Vagina (tissue), 2 donors: ENCODE results near the gene CSTPP1. TPM values are rescaled to one million over a fixed set of nuclear protein-coding genes. Genes with fewer than 3 reads are reported as not detected.

Experiments
- DNase-seq, 2 donors: peaks; one replicate each; pipeline ENCODE4 v3.0.0-alpha.2; 2017; ENCODE audit errors: extremely low spot score in 2 of 2
- H3K27ac ChIP-seq: fragments of 200-600 bp; sonication (generic); one replicate; pipeline ENCODE4 v1.5.1; 2019
- H3K27me3 ChIP-seq: fragments of 200-600 bp; sonication (generic); one replicate; pipeline ENCODE4 v1.5.1; 2019
- H3K36me3 ChIP-seq, 2 donors: fragments of 200-600 bp; sonication (generic); one replicate each; pipeline ENCODE4 v1.5.1; 2017 to 2019
- H3K4me1 ChIP-seq: fragments of 200-600 bp; sonication (generic); one replicate; pipeline ENCODE4 v1.5.1; 2019
- H3K4me3 ChIP-seq, 2 donors: fragments of 200-600 bp; sonication (generic); 1 replicate in 1 of 2; 2 replicates in 1 of 2; pipeline ENCODE4 v1.5.1; 2016 to 2019
- H3K9me3 ChIP-seq: fragments of 200-600 bp; sonication (generic); one replicate; pipeline ENCODE4 v1.5.1; 2019
- CTCF ChIP-seq, 3 experiments: fragments of 450-650 bp in 2 of 3; fragments of 200-600 bp in 1 of 3; sonication (generic) in 1 of 3; IDR thresholded peaks; one replicate each; pipeline ENCODE4 v1.5.1; 2017 to 2019; ENCODE audit warnings: antibody characterized with exemption in 3 of 3, mild to moderate bottlenecking in 2 of 3, moderate library complexity in 2 of 3
- POLR2A ChIP-seq, 2 donors: fragments of 450-650 bp; IDR thresholded peaks; one replicate each; pipeline ENCODE4 v1.6.1; 2017; ENCODE audit warnings: antibody characterized with exemption in 2 of 2, mild to moderate bottlenecking in 2 of 2, moderate library complexity in 2 of 2
- POLR2AphosphoS5 ChIP-seq, 2 donors: sonication (generic); formaldehyde crosslinking; IDR thresholded peaks; one replicate each; pipeline ENCODE4 v1.9.0; 2017; ENCODE audit warnings: antibody characterized with exemption in 2 of 2, mild to moderate bottlenecking in 2 of 2, low read depth in 1 of 2; ENCODE audit not compliant: insufficient read depth in 1 of 2
- intact Hi-C: fragments of 100-400 bp; cut with DNase I; formaldehyde crosslinking; loops from one replicate; pipeline ENCODE4 v1.15.1; 2023
- total RNA-seq: library from RNA; depleted of rRNA; stranded (reverse); fragments of >200 nt; gene quantifications from one replicate; pipeline ENCODE4 v1.2.3, GENCODE V29; 2016

The CSTPP1 gene
- total RNA-seq, 1 donor from 2014 or later, result 30.7 TPM

GRCh38 chr11:46977038-46977813 lies 40.7 kb downstream of the CSTPP1 start:
- Histone ChIP-seq H3K36me3 (no peaks in the 10 kb centered on the region), H3K9me3 (no peaks in the 10 kb centered on the region), H3K27me3 (no peaks in the 10 kb centered on the region), H3K4me1 (no peaks in the 10 kb centered on the region), H3K4me3 (no peak overlapping the region), H3K27ac (no peak overlapping the region)
- TF ChIP-seq POLR2AphosphoS5 (IDR thresholded peaks at IDR 0.05; ENCODE audit: insufficient read depth in 1 of 2, low read depth in 1 of 2), result no peak
- no peak for TF ChIP-seq POLR2A (IDR thresholded peaks at IDR 0.05)
- TF ChIP-seq CTCF (IDR thresholded peaks at IDR 0.05), result no peak
- intact Hi-C loops, result no loop called here
- no peak for DNase-seq

GRCh38 chr11:46978005-46978491 lies 41.5 kb downstream of the CSTPP1 start:
- TF ChIP-seq POLR2AphosphoS5 (IDR thresholded peaks at IDR 0.05; ENCODE audit: insufficient read depth in 1 of 2, low read depth in 1 of 2) (no peak), POLR2A (IDR thresholded peaks at IDR 0.05) (no peak), CTCF (IDR thresholded peaks at IDR 0.05) (no peak)
- DNase-seq, result no peak
- H3K27me3 ChIP-seq, result no peaks in the 10 kb centered on the region
- no peaks in the 10 kb centered on the region for H3K4me1 ChIP-seq
- intact Hi-C loops, result no loop called here
- H3K27ac ChIP-seq, result no peak overlapping the region
- H3K9me3 ChIP-seq, result no peaks in the 10 kb centered on the region
- no peaks in the 10 kb centered on the region for H3K36me3 ChIP-seq
- H3K4me3 ChIP-seq, result no peak overlapping the region

GRCh38 chr11:46979358-46979757 lies 42.8 kb downstream of the CSTPP1 start:
- no peaks in the 10 kb centered on the region for H3K27me3 ChIP-seq
- intact Hi-C loops, result no loop called here
- no peak for TF ChIP-seq POLR2A (IDR thresholded peaks at IDR 0.05)
- no peak for TF ChIP-seq POLR2AphosphoS5 (IDR thresholded peaks at IDR 0.05; ENCODE audit: insufficient read depth in 1 of 2, low read depth in 1 of 2)
- no peak for TF ChIP-seq CTCF (IDR thresholded peaks at IDR 0.05)
- H3K4me1 ChIP-seq, result no peaks in the 10 kb centered on the region
- no peak overlapping the region for H3K4me3 ChIP-seq
- H3K36me3 ChIP-seq, result no peaks in the 10 kb centered on the region
- no peak overlapping the region for H3K27ac ChIP-seq
- no peaks in the 10 kb centered on the region for H3K9me3 ChIP-seq
- DNase-seq, result no peak

DNA sequence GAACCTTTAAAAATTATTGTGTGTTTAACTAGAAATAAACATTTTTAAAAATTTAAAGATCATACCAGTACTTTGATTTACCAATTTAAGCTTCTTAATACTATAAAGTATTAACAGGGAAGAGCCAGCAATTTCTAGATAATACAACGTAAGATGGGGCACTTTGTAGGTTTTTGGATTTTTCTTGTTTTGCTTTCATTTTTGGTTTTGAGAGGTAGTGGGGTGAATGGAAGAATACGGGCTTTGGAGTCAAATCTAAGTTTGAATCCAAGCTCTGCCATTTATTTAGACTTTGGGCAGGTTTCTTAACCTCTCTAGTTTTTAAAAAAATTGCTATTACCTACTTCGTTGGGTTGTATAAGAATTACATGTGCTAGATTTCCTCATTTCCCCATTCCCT lies 44.9 kb downstream of the CSTPP1 start:
- H3K4me1 ChIP-seq, result no peaks in the 10 kb centered on the region
- H3K9me3 ChIP-seq, result no peaks in the 10 kb centered on the region

More for the DNA sequence above, 44.9 kb downstream of the CSTPP1 start:
- Histone ChIP-seq H3K27me3 (no peaks in the 10 kb centered on the region), H3K36me3 (no peaks in the 10 kb centered on the region), H3K27ac (no peak overlapping the region), H3K4me3 (no peak overlapping the region)
- intact Hi-C loops, result no loop called here
- TF ChIP-seq CTCF (IDR thresholded peaks at IDR 0.05), result no peak
- TF ChIP-seq POLR2AphosphoS5 (IDR thresholded peaks at IDR 0.05; ENCODE audit: insufficient read depth in 1 of 2, low read depth in 1 of 2), result no peak
- TF ChIP-seq POLR2A (IDR thresholded peaks at IDR 0.05), result no peak
- no peak for DNase-seq
